SU-DHL-6 (cell line): ENCODE data around the gene LIN7B.

ENCODE experiments used
- CTCF ChIP-seq: fragments of 200-600 bp; sonication (generic); IDR thresholded peaks from one replicate; pipeline ENCODE4 v1.5.1; 2017; ENCODE audit warnings: antibody characterized with exemption, mild to moderate bottlenecking, low read length, moderate library complexity; ENCODE audit not compliant: insufficient read depth, poor library complexity, severe bottlenecking
- EZH2phosphoT487 ChIP-seq: fragments of 200-600 bp; sonication (generic), shearing (Covaris generic); conservative IDR thresholded peaks from 2 replicates; pipeline ENCODE4 v1.6.1; 2018; ENCODE audit warnings: mild to moderate bottlenecking, antibody characterized with exemption, low read length, moderate library complexity, mixed read lengths

DNA sequence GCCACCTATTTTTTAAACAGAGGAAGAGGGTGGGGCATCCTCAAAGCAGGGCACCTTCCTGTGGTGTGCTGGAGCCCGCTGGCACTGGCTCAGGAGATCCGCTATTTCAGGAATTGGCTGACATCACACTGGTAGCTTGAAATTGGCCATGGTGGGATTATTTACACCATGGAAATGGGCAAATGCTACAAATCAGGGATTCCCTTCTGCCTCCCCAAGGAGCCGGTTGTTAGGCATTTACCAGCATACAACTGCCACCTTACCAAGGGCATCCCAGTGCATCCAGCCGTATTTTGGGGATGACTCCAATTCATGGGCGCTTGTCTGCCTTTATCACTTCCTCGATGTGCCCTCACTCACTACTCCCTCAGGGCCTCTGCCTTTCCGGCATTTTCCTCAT lies 26.8 kb downstream of the LIN7B start:
- TF ChIP-seq CTCF (no peak), EZH2phosphoT487 (no peak)
